Activated naive CD8-positive, alpha-beta T cell treated with anti-CD3 and anti-CD28 coated beads for 36 hours (primary cell): ENCODE data around the gene CLDND2. TPM values are rescaled to one million over a fixed set of nuclear protein-coding genes. Genes with fewer than 3 reads are reported as not detected.
A peak's percentile ranks its signal among the peaks of the same experiment; 100 is the strongest.

Source experiments
- DNase-seq: peaks from one replicate; pipeline ENCODE4 v3.0.0; 2021
- H3K27ac Mint-ChIP-seq: one replicate; pipeline ENCODE4 v1.8.0; 2022; ENCODE audit warnings: mild to moderate bottlenecking, moderate library complexity, mixed read lengths
- H3K27me3 Mint-ChIP-seq: one replicate; pipeline ENCODE4 v1.8.0; 2022; ENCODE audit warnings: mild to moderate bottlenecking, mixed read lengths
- H3K36me3 Mint-ChIP-seq: one replicate; pipeline ENCODE4 v1.8.0; 2021; ENCODE audit warnings: mild to moderate bottlenecking, mixed read lengths
- H3K4me1 Mint-ChIP-seq: one replicate; pipeline ENCODE4 v1.8.0; 2021; ENCODE audit warnings: mixed read lengths
- H3K4me3 Mint-ChIP-seq: one replicate; pipeline ENCODE4 v1.8.0; 2022; ENCODE audit warnings: mild to moderate bottlenecking, moderate library complexity, mixed read lengths
- H3K9me3 Mint-ChIP-seq: one replicate; pipeline ENCODE4 v1.8.0; 2022; ENCODE audit warnings: mixed read lengths
- total RNA-seq, 2 experiments: library from RNA; stranded (reverse); gene quantifications; one replicate each; pipeline ENCODE4 v1.2.3, GENCODE V29; 2021

Gene CLDND2
- total RNA-seq, 2 experiments from 2014 or later = 2.0 to 3.8 TPM

DNA sequence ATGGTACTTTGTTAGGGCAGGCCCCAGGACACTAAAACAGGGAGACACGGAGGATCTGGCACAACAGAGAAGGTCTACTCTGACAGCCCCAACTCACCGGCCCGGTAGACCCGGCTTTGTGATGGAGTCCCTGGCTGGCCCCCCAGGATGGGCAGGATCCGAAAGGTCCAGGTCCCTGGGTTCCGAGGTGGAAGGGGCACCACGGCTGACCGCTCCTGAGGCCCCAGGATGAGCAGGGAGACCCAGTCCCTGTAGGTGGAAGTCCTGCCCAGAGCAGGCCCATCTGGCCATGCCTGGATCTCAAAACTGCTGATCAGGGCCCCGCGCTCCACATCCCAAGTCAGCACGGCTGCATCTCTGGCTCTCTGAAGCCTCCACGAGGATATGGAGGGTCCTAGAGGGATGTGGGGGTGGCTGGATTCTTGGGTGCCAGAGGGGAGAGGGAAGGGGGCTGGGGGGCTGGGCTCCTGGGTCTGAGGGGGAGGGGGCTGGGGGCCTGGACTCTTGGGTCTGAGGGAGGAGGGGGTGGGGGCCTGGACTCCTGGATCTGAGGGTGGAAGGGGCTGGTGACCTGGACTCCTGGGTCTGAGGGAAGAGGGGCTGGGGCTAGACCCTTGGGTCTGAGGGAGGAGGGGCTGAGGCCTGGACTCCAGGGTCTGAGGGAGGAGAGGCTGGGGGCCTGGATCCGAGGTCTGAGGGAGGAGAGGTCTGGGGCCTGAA is 31.5 kb downstream of the CLDND2 start:
- no peaks in the 10 kb centered on the region for H3K36me3 Mint-ChIP-seq
- H3K27ac Mint-ChIP-seq = no peak overlapping the region
- H3K9me3 Mint-ChIP-seq = no peaks in the 10 kb centered on the region
- H3K4me1 Mint-ChIP-seq = peaks cover 9% of the 10 kb centered on the region
- no peak overlapping the region for H3K4me3 Mint-ChIP-seq
- peaks cover 9% of the 10 kb centered on the region for H3K27me3 Mint-ChIP-seq
- DNase-seq = no peak

GRCh38 chr19:51333836-51334460 is 34.9 kb downstream of the CLDND2 start:
- no peak overlapping the region for H3K27ac Mint-ChIP-seq
- no peak overlapping the region for H3K4me3 Mint-ChIP-seq
- H3K36me3 Mint-ChIP-seq = no peaks in the 10 kb centered on the region
- H3K27me3 Mint-ChIP-seq = peaks cover 28% of the 10 kb centered on the region
- no peaks in the 10 kb centered on the region for H3K9me3 Mint-ChIP-seq
- peaks cover 4% of the 10 kb centered on the region for H3K4me1 Mint-ChIP-seq
- peak; percentile 30 for DNase-seq

DNA sequence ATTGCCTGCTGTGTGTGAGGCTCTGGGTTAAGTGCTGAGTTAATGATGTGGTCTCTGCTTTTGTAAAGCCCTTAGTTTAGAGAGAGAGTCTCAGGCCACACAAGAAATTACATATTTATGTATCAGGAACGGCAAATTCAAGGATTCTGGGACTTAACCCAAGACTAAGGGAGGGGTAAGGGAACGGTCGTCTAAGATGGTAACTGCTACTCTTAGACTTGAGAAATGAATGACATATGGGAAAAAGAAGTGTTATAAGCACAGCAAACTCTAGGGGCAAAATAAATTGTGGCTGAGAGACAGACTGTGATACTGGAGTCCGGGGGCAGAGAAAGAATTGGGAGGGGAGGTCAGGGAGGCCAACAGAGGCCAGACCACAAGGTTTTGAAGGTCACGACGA is 37.1 kb downstream of the CLDND2 start:
- peaks cover 3% of the 10 kb centered on the region for H3K4me1 Mint-ChIP-seq
- H3K4me3 Mint-ChIP-seq = no peak overlapping the region
- H3K36me3 Mint-ChIP-seq = no peaks in the 10 kb centered on the region
- no peak overlapping the region for H3K27ac Mint-ChIP-seq
- DNase-seq = no peak
- H3K27me3 Mint-ChIP-seq = peaks cover 50% of the 10 kb centered on the region
- H3K9me3 Mint-ChIP-seq = no peaks in the 10 kb centered on the region

DNA sequence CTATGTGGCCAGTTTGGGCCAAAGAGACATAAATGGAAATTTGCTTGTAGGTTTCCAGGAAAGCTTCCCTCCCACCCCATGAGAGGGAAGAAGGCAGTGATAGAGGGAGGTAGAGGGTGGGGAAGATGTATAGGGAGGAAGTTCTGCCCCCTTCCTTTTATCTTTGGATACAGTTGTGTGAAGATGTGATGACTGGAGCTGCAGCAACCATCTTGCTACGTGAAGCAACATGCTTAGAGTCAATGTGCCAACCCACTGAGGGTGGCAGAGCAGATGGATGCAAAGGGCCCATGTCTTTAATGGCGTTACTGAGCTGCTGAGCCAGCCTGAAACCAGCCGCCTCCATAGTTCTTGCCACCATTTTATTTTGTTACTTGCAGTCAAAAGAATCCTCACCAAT is 37.6 kb downstream of the CLDND2 start:
- Mint-ChIP-seq H3K27ac (no peak overlapping the region), H3K4me3 (no peak overlapping the region), H3K36me3 (no peaks in the 10 kb centered on the region), H3K27me3 (peaks cover 52% of the 10 kb centered on the region), H3K4me1 (peaks cover 3% of the 10 kb centered on the region), H3K9me3 (no peaks in the 10 kb centered on the region)
- DNase-seq = no peak

DNA sequence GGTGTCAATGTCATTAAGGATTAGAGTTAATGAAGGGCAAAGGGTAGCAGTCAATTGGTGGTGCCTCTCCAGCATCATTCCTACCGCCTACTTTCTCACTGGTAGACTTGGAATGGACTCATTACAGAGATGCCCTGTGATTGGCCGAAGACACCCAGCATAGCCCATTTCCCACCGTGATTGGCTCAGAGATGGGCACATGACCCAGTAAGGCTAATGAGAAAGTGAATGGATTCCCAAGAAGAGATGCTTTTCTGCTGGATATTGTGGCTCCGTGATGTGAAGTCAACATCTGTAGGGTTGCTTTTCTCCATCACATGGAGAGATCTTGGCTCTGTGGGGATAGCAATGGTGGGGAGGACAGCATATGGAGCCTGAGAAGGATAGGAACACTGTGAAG is 38.4 kb downstream of the CLDND2 start:
- no peaks in the 10 kb centered on the region for H3K9me3 Mint-ChIP-seq
- peaks cover 59% of the 10 kb centered on the region for H3K27me3 Mint-ChIP-seq
- H3K36me3 Mint-ChIP-seq = no peaks in the 10 kb centered on the region
- peaks cover 7% of the 10 kb centered on the region for H3K4me1 Mint-ChIP-seq
- H3K4me3 Mint-ChIP-seq = no peak overlapping the region
- H3K27ac Mint-ChIP-seq = no peak overlapping the region
- no peak for DNase-seq

GRCh38 chr19:51329411-51329810 is 39.4 kb downstream of the CLDND2 start:
- Mint-ChIP-seq H3K27me3 (peaks cover 68% of the 10 kb centered on the region), H3K4me1 (peaks cover 7% of the 10 kb centered on the region), H3K36me3 (no peaks in the 10 kb centered on the region), H3K27ac (no peak overlapping the region), H3K4me3 (no peak overlapping the region), H3K9me3 (no peaks in the 10 kb centered on the region)
- DNase-seq = no peak

GRCh38 chr19:51327066-51328001 is 41.5 kb downstream of the CLDND2 start:
- Mint-ChIP-seq H3K4me1 (peaks cover 7% of the 10 kb centered on the region), H3K36me3 (no peaks in the 10 kb centered on the region), H3K4me3 (peak overlapping the region; percentile 46), H3K27ac (no peak overlapping the region), H3K9me3 (no peaks in the 10 kb centered on the region), H3K27me3 (peaks cover 86% of the 10 kb centered on the region)
- peak; percentile 67 for DNase-seq

- H3K27me3 Mint-ChIP-seq = peaks cover 83% of the 10 kb centered on the region
- no peak overlapping the region for H3K27ac Mint-ChIP-seq
- peaks cover 7% of the 10 kb centered on the region for H3K4me1 Mint-ChIP-seq
- no peaks in the 10 kb centered on the region for H3K9me3 Mint-ChIP-seq
- no peak overlapping the region for H3K4me3 Mint-ChIP-seq
- no peak for DNase-seq
- H3K36me3 Mint-ChIP-seq = no peaks in the 10 kb centered on the region
Measured at GRCh38 chr19:51326216-51327065, 42.4 kb downstream of the CLDND2 start.

DNA sequence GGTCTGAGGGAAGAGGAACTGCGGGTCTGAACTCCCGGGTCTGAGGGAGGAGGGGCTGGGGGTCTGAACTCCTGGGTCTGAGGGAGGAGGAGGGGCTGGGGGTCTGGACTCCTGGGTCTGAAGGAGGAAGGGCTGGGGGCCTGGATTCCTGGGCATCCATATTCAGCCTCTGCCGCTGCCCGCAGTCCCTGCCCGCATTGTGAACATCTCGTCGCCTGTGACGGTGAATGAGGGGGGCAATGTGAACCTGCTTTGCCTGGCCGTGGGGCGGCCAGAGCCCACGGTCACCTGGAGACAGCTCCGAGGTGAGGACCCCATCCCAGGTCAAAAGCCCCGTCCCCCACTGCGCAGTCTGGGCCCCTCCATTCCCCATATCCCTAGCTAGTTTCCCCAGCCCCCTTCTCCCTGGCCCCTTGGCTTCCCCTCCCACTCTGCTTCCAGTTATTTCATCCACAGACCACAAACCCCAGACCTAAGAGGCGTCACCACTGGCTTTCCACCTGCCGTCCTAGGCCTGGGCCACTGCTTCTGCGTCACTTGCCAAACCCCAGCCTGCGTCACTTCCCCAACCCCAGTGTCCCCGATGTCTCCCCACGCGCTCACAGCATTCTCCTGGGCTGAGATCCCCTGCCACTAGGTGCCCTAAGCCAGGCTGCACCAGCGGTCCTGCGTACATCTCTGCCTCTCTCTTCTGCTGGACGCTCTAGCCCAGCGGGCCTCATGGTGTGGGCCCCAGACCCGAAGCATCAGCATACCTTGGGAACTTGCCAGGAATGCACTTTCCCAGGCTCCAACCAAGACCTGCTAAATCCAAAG is 43.4 kb downstream of the CLDND2 start:
- H3K9me3 Mint-ChIP-seq = no peaks in the 10 kb centered on the region
- peak overlapping the region; percentile 6 for H3K27ac Mint-ChIP-seq
- H3K4me1 Mint-ChIP-seq = peaks cover 7% of the 10 kb centered on the region
- no peak overlapping the region for H3K4me3 Mint-ChIP-seq
- no peak for DNase-seq
- H3K36me3 Mint-ChIP-seq = no peaks in the 10 kb centered on the region
- H3K27me3 Mint-ChIP-seq = peaks cover 79% of the 10 kb centered on the region

- Mint-ChIP-seq H3K27me3 (peaks cover 68% of the 10 kb centered on the region), H3K4me1 (peaks cover 7% of the 10 kb centered on the region), H3K27ac (no peak overlapping the region), H3K4me3 (no peak overlapping the region), H3K9me3 (no peaks in the 10 kb centered on the region), H3K36me3 (no peaks in the 10 kb centered on the region)
- DNase-seq = no peak
Measured at GRCh38 chr19:51324167-51324481, 44.7 kb downstream of the CLDND2 start.

DNA sequence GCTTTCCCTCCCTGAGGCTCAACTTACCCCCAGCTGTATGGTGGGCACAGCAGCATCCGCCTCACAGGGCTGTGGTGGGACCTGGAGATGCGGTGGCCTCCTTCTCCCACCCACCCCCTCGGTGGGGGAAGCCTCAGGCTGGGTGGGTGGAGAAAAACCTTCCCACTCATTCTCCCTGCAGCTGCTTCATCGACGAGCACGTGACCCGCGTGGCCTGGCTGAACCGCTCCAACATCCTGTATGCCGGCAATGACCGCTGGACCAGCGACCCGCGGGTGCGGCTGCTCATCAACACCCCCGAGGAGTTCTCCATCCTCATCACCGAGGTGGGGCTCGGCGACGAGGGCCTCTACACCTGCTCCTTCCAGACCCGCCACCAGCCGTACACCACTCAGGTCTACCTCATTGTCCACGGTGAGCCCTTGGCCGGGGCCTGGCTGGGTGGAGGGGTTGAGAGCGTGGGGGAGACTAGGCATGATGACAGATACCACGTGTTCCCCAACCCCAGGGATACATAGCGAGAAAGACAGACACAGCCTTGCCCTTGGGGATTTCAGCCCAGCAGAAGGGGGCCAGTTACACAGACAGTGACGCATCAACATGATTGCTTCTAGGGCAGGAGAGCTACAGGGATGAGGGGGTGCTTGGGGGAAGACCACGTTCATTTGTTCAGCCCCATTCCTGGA is 45.2 kb downstream of the CLDND2 start:
- Mint-ChIP-seq H3K9me3 (no peaks in the 10 kb centered on the region), H3K36me3 (no peaks in the 10 kb centered on the region), H3K27ac (no peak overlapping the region), H3K4me3 (no peak overlapping the region), H3K4me1 (peaks cover 7% of the 10 kb centered on the region), H3K27me3 (peaks cover 65% of the 10 kb centered on the region)
- DNase-seq = no peak

GRCh38 chr19:51321799-51322198 is 47.0 kb downstream of the CLDND2 start:
- Mint-ChIP-seq H3K27me3 (peaks cover 55% of the 10 kb centered on the region), H3K4me1 (peaks cover 4% of the 10 kb centered on the region), H3K9me3 (no peaks in the 10 kb centered on the region), H3K27ac (no peak overlapping the region), H3K4me3 (no peak overlapping the region), H3K36me3 (no peaks in the 10 kb centered on the region)
- DNase-seq = no peak

- Mint-ChIP-seq H3K4me3 (no peak overlapping the region), H3K27me3 (peaks cover 40% of the 10 kb centered on the region), H3K36me3 (no peaks in the 10 kb centered on the region), H3K9me3 (peaks cover 2% of the 10 kb centered on the region), H3K27ac (no peak overlapping the region), H3K4me1 (no peaks in the 10 kb centered on the region)
- DNase-seq = no peak
Measured at GRCh38 chr19:51320280-51320657, 48.5 kb downstream of the CLDND2 start.
